ENCODE results near the gene KCNJ14. TPM values are rescaled to one million over a fixed set of nuclear protein-coding genes. Genes with fewer than 3 reads are reported as not detected.
A peak's percentile ranks its signal among the peaks of the same experiment; 100 is the strongest.

KCNJ14 gene
- total and polyA plus RNA-seq, 2 of the 4 experiments (the other 2 are of a cell fraction) = 0.18 to 0.39 TPM

DNA sequence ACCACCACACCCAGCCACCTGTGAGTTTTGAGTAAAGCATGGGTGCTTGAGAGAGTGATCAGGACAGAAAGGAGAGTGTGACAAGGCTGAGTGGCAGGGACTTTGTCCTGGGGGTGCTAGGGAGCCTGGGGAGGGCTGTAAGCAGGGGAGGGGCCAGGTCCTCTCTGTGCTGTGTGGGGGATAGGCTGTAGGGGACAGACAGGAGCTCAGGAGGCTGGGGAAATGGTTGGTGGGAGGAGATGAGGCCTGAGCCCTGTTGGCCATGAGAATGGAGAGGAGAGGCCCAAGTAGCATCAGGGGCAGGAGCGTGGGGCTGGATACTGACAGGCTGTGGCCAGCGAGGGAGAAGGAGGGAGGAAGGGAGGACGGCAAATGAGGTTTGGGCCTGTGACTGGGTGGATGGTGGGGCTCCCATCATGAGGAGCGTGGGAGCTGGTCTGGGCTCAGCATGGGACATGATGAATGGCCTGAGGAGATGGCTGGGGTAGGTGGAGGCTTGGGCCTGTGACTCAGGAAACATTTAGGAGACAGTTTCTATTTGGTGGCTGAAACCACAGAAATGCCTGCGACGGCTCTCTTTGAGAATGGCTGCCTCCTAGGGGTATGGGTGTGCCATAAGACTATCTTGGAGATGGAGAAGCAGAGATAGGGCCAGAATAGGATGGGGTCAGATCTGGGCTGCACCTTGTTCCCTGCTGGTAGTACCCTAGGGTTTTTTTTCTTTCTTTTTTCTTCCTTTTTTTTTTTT lies 36.9 kb upstream of the KCNJ14 start:
- 66% methylated on average over 4 of the region's 6 CpGs; no CpG with 5 or more reads in 1 of the 2 experiments for WGBS, 2 experiments (ENCODE audit: extremely low coverage in 2 of 2, insufficient read length in 1 of 2)
- H3K4me2 ChIP-seq (ENCODE audit: low read depth, low read length) = no peak overlapping the region
- no peaks in the 10 kb centered on the region; a peak in 1 of 4 replicates for H3K79me1 ChIP-seq (ENCODE audit: low read depth in 1 of 2, low read length in 2 of 2)
- H3K9me3 ChIP-seq (ENCODE audit: control insufficient read depth, insufficient read depth, low read length) = no peaks in the 10 kb centered on the region; the same call in 1 of the 2 replicates
- dilution Hi-C loops (cut with HindIII; ENCODE audit: low sequenced_read_pairs, unreplicated experiment) = no loop called here
- DNase-seq (peak; percentile 23), ATAC-seq (ENCODE audit: low read depth) (no peak)
- no peak overlapping the region for H3K27ac ChIP-seq (ENCODE audit: insufficient read depth, low read length)
- no peak overlapping the region for H3K14ac ChIP-seq (replicated peaks; ENCODE audit: low read depth, low read length)
- H2BK120ac ChIP-seq (ENCODE audit: low read depth, low read length) = no peak overlapping the region
- peak overlapping the region; percentile 81 for H2AK9ac ChIP-seq (replicated peaks; ENCODE audit: low read depth, low read length, poor library complexity)
- peaks cover 7% of the 10 kb centered on the region for H3K4me1 ChIP-seq (ENCODE audit: control insufficient read depth, insufficient read depth, low read length)
- no peak overlapping the region for H4K91ac ChIP-seq (ENCODE audit: insufficient read depth, low read depth, low read length)
- peak overlapping the region in 1 of 2 experiments; percentile 9; a peak in 1 of 4 replicates for H4K8ac ChIP-seq (ENCODE audit: low read depth in 2 of 2, low read length in 2 of 2)
- H3K9ac ChIP-seq (ENCODE audit: low read depth, low read length) = no peak overlapping the region
- BruUV-seq (replicated peaks) = no TSS peak
- no peaks in the 10 kb centered on the region for H3K36me3 ChIP-seq (ENCODE audit: control insufficient read depth, insufficient read depth, low read length)
- H3K27me3 ChIP-seq (ENCODE audit: control insufficient read depth, insufficient read depth, low read length) = peaks cover 4% of the 10 kb centered on the region; the same call in 1 of the 2 replicates
- H2AFZ ChIP-seq (replicated peaks; ENCODE audit: low read length, poor library complexity) = peak overlapping the region; percentile 7
- POLR2A ChIA-PET (ENCODE audit: unreplicated experiment) = no interaction called here
- peaks cover 4% of the 10 kb centered on the region; the same call in 1 of the 2 replicates for H3K9me1 ChIP-seq (ENCODE audit: insufficient read depth, low read length)
- H3K18ac ChIP-seq (ENCODE audit: low read depth, low read length) = no peak overlapping the region
- H3K4me3 ChIP-seq (ENCODE audit: insufficient read depth, low read depth, low read length) = no peak overlapping the region
- H2AK5ac ChIP-seq (ENCODE audit: low read depth, low read length) = peak overlapping the region; percentile 43; the same call in 1 of the 2 replicates
- H3K23ac ChIP-seq (ENCODE audit: low read depth, low read length) = no peak overlapping the region
- no peaks in the 10 kb centered on the region for H4K20me1 ChIP-seq (ENCODE audit: insufficient read depth, low read length)
- no peak overlapping the region for H4K5ac ChIP-seq (ENCODE audit: low read depth, low read length)
- no peak overlapping the region for H2BK20ac ChIP-seq (ENCODE audit: low read depth, low read length)
- H3K4ac ChIP-seq (ENCODE audit: low read depth, low read length) = no peak overlapping the region
- H2BK15ac ChIP-seq (ENCODE audit: low read depth, low read length) = no peak overlapping the region
- TF ChIP-seq SMC3 (IDR thresholded peaks at IDR 0.05; ENCODE audit: low read depth, low read length) (no peak), RCOR1 (IDR thresholded peaks at IDR 0.05; ENCODE audit: insufficient replicate concordance, low read length) (no peak), BHLHE40 (IDR thresholded peaks at IDR 0.05; ENCODE audit: low read depth, low read length) (no peak), NFE2L2 (IDR thresholded peaks at IDR 0.05; ENCODE audit: low read depth, low read length) (no peak)
- TF ChIP-seq, protein P1, sequence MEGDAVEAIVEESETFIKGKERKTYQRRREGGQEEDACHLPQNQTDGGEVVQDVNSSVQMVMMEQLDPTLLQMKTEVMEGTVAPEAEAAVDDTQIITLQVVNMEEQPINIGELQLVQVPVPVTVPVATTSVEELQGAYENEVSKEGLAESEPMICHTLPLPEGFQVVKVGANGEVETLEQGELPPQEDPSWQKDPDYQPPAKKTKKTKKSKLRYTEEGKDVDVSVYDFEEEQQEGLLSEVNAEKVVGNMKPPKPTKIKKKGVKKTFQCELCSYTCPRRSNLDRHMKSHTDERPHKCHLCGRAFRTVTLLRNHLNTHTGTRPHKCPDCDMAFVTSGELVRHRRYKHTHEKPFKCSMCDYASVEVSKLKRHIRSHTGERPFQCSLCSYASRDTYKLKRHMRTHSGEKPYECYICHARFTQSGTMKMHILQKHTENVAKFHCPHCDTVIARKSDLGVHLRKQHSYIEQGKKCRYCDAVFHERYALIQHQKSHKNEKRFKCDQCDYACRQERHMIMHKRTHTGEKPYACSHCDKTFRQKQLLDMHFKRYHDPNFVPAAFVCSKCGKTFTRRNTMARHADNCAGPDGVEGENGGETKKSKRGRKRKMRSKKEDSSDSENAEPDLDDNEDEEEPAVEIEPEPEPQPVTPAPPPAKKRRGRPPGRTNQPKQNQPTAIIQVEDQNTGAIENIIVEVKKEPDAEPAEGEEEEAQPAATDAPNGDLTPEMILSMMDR (conservative IDR thresholded peaks at IDR 0.05; ENCODE audit: low read depth, low read length) = 0 out of 2 replicates have a peak, but pooled peaks have one; percentile 9
- intact Hi-C loops (cut with micrococcal nuclease) = no loop called here
- no peak overlapping the region for H3K56ac ChIP-seq (ENCODE audit: extremely low read depth, insufficient read depth, low read length)
- H2BK5ac ChIP-seq (ENCODE audit: low read depth, low read length, poor library complexity, severe bottlenecking) = no peak overlapping the region
- CTCF ChIA-PET = no interaction called here
- in situ Hi-C loops (cut with MboI; ENCODE audit: low sequenced_read_pairs) = no loop called here

Data from IMR-90 (cell line).